NAMALWA (cell line): Measurements from ENCODE around the gene HNF4A.

Experiments
- DNase-seq: peaks from one replicate; pipeline ENCODE4 v3.0.0-alpha.2; 2015; ENCODE audit warnings: low spot score

The HNF4A gene

DNA sequence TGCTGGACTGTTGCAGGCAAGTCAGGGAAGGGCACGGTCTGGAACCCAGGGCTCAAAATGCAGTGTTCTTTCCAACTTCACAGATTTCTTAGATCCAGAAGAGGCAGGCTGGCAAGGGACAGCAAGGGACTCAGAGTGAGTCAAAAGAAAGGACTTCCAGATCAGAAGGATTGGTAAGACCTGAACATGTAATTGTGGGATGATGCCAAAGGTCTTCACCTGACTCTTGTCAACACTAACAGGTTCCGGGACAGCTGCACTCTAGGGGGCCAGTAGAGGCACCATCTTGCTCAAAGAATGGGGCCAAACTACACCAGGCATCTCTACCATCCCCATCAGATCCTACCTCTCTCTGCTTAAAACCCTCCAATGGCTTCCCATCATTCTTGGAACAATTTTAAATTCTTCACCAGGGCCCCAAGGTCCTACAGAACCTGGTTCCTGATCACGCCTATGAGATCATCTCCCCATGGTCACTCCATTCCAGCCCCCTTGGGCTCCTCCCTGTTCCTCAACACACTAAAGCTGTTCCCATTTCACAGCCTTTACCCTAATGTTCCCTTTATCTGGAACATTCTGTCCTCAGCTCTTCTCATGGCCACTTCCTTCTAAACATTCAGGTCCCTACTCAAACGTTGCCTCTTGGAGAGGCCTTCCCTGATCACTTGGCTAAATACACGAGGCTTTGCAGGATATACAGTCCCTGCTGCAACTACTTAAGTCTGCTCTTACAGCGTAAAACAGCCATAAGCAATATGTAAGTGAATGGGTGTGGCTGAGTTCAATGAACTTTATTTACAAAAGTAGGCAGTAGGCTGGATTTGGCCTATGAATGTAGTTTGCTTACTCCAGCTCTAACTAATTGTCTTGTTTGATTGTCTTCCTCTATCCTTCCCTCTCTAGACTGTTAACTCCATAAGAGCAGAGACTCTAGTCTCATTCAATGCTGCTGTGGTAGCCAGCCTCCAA is 90.5 kb downstream of the HNF4A start:
- DNase-seq, result no peak

DNA sequence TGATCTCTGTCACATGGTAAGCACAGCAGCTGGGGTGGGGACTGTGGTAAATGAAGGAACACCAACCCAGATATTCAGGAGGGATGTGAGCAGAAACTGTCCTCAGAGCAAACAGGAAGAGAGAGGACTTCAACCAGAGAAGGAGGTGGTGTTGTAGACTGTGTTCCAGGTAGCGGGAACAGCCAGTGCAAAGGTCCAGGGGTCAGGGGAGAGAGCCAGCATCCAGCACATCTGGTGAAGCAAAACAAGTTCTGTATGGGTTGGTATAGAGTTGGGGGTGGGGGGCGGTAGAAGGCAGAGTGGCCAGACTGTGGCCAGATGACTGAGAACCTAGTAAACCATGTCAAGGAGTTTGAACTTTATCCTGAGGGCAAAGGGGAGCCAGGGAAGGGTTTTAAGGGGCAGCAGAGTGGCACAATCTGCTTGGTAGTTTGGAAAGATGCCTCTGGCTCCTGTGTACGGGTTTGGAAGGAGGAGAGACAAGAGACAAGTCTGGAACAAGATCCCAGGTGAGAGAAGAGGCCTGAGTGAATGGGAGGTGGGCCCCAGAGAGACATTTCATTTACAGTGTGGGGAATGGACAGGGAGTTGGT is 92.4 kb downstream of the HNF4A start:
- DNase-seq, result no peak

GRCh38 chr20:44448753-44449546 is 93.5 kb downstream of the HNF4A start:
- peak; percentile 46 for DNase-seq

DNA sequence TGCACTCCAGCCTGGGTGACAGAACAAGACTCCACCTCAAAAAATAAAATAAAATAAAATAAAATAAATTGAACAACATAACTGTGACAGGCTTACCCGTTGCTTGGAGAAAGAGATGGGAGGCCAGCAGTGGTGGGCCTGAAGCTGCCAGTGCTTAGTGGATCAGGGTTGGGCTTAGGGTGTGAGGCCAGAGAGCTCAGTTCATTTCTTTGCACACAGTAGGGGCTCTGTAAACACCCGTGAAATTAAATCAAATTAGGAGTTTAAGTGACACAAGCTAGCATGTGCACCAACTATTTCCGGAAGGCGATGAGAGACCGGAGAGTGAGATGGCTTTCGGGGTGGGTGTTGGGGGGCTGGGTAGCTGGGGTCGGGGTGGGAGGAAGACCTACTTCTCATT is 94.4 kb downstream of the HNF4A start:
- no peak for DNase-seq

DNA sequence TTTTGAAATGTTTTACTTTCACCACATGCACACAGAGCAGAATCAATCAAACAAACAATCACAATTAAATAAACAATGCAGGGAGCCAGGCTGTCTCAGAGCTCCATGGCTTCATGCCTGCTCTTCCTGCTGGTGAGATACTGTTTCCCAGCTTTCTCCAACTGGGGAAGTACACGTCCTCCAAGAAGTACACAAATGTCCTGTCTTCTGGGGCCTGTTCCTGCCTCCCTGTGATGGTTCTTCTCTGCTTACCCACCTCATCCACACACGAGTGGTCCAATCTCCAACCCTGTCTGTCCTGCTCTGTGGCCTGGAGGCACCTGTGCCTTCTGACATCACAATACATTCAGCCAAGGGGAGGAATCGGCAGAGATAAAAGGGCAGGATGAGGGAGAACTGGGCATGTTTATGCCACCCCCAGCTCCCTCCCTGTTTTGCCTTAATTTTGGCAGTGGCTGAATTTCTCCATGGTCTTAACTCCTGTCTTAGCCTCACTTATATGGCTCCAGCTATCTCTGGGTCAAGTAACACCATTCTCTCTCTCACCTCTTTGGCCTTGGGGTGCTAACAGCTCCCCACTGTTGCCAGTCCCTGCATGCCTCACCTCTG is 94.9 kb downstream of the HNF4A start:
- no peak for DNase-seq

GRCh38 chr20:44450903-44451450 is 95.5 kb downstream of the HNF4A start:
- no peak for DNase-seq

DNA sequence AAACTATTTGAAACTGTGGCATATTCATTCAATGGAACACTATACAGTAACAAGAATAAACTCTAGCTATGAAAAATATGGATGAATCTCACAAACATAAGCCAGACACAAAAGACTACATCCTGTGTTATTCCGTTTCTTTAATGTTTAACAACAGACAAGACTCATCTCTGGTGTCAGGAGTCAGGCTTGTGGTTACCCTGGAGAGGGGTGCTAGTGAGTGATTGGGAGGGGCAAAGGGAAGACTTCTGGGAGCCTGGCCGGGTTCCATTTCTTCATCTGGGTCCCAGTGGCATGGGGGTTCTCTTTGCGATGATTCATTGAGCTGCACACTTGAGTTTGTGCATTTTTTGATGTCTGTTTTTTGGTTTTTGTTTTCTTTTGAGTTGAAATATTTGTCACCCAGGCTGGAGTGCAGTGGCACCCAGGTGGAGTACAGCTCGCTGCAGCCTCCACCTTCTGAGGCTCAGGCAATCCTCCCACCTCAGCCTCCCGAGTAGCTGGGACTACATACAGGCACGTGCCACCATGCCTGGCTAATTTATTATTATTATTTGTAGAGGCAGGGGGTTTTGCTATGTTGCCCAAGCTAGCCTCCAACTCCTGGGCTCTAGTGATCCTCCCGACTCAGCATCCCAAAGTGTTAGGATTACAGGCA is 98.9 kb downstream of the HNF4A start:
- DNase-seq, result no peak

GRCh38 chr20:44455126-44455525 is 99.6 kb downstream of the HNF4A start:
- no peak for DNase-seq

DNA sequence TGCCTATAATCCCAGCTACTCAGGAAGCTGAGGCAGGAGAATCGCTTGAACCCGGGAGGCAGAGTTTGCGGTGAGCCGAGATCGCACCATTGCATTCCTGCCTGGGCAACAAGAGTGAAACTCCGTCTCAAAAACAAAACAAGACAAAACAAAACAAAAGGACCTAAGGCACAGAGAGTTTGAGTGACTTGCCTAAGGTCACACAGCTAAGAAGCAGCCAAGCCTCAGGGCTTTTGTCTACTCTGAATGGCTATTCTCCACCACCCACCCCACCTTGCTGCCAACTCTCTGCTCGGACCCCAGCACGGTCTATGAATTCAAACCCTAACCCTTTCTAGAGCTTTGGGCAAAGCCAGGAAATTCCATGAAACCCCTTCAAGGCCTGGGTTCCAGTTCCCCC is 101.1 kb downstream of the HNF4A start:
- DNase-seq, result no peak

- no peak for DNase-seq
Observed at GRCh38 chr20:44457016-44457415, 101.5 kb downstream of the HNF4A start.

GRCh38 chr20:44459271-44459670 is 103.8 kb downstream of the HNF4A start:
- no peak for DNase-seq

GRCh38 chr20:44460795-44461141 is 105.3 kb downstream of the HNF4A start:
- DNase-seq, result peak; percentile 71

DNA sequence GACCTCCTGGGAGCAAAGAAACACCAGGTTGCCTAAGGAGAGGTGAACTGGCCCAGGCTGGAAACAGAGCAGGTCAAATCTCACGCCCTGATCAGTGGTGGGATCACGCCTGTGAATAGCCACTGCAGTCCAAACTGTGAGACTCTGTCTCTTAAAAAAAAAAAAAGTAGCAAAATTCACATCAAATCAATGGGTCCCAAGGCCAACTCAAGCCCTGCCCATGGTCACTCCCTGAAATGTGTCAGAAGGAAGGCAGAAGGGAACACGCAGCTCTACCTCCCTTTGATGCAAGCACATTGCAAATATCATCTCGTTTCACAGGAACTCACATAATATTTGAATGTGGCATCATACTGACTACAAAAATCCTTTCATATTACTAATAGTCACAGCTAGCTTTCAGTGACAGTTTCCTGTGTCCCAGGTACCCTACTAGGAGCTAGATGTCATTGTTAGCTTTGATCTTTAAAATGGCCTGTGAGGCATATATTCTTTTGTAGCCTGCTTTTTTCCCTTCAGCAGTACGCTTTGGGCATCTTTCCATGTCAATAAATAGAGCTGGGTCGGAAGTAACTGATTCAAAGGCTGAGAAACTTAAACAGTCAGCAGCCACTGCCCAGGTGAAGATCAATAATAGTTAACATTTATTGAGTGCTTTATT is 105.8 kb downstream of the HNF4A start:
- no peak for DNase-seq

GRCh38 chr20:44461803-44462174 is 106.3 kb downstream of the HNF4A start:
- DNase-seq, result no peak

- DNase-seq, result no peak
Observed at GRCh38 chr20:44463466-44463865, 108.0 kb downstream of the HNF4A start.

DNA sequence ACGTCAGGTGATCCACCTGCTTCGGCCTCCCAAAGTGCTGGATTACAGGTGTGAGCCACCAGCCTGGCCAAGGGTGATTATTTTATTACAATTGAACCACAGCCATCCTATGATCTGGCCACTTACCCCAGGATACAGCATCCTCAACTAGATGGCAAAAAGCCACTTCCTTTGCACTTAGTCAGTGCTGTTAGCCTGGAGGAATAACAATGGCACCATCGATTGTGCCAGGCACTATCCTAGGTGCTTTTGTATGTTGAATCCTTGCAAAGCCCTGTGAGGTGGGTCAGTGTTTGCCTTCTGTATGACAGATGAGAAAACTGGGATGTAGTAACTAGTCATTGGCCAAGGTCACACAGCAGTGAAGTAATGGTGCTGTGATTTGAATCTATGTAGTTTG is 109.0 kb downstream of the HNF4A start:
- DNase-seq, result no peak

- DNase-seq, result no peak
Observed at GRCh38 chr20:44465001-44465560, 109.6 kb downstream of the HNF4A start.

GRCh38 chr20:44467289-44467883 is 111.9 kb downstream of the HNF4A start:
- DNase-seq, result no peak

DNA sequence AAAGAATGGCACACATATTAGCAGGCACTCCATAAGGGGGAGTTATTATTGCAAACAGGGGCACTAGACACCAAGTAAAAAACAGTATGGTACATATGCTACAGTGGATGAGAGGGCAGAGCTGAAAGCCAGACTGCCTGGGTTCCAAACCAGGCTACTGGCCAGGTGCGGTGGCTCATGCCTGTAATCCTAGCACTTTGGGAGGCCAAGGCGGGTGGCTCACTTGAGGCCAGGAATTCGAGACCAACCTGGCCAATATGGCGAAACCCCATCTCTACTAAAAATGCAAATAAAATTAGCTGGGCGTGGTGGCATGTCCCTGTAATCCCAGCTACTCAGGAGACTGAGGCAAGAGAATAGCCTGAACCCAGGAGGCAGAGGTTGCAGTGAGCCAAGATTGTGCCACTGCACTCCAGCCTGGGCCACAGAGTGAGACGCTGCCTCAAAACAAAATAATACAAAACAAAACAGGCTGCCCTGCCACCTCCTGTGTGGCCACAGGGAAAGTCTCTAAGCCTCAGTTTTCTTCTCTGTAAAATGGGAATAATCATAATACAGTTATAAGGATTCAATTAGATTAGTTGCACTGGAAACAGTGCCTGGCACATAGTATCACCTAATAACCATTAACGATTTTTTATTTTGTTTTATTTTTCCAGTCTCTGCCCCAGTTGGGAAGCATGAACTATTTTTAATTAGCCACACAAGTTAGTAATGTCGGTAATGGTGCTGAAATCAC is 112.7 kb downstream of the HNF4A start:
- no peak for DNase-seq

- no peak for DNase-seq
Observed at GRCh38 chr20:44470327-44470726, 114.8 kb downstream of the HNF4A start.
